GM18519 (cell line): ENCODE data around the gene F10.
"Not testable (repeated sequence)": the region's sequence is repeated elsewhere in the genome, so short reads cannot be mapped to it uniquely, and the experiment has no call there.

Experiments used
- ATAC-seq: cut with Tn5 transposase; IDR thresholded peaks from one replicate; pipeline ENCODE4 v1.9.1; 2021; ENCODE audit warnings: mild to moderate bottlenecking, moderate library complexity; ENCODE audit not compliant: unreplicated experiment, low FRiP score

The F10 gene

DNA sequence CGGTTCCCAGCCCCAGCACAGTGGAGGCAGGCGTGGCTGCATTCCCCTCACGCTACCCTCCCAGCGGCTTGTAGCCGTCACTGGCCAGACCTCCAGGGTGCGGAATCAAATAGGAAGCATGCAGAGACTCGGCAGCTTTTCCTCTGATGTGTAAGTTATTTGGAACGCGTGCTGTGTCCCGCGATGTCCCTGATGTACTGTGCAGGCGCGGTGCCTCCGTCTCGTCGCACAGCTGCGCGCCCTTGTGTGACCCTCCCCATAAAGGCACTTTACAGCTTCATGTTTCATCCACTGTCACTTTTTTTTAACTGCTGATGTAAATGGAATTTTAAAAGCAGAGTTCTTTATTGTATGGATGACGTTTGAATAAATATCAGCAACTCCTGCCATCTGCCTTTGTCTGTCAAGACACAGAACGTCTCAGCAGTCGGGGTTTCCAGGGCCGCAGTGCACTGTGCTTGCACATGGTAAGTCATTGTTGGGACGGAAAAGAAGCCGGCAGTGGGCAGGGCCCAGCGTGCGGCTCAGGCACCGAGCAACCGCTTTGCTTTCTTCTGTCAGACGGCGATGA is 24.4 kb upstream of the F10 start:
- ATAC-seq, result no peak

DNA sequence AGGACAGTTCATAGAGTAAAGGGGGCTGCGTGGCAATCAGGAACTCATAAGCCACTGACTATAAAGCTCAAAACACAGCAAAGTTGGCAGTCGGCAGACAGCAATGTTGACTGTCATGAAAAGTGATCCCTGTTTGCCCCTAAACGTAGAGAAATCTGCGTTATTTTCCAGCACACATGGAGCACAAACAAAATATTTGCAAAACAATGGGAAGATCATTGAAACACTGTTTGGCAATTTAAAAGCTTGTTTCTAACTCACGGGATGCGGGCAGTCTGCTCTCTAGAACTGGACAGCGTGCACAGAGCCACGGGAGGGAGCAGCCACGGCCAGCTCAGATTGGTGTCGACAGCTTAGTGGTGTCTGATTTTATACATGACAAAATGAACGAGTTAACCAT is 23.5 kb upstream of the F10 start:
- ATAC-seq, result no peak

DNA sequence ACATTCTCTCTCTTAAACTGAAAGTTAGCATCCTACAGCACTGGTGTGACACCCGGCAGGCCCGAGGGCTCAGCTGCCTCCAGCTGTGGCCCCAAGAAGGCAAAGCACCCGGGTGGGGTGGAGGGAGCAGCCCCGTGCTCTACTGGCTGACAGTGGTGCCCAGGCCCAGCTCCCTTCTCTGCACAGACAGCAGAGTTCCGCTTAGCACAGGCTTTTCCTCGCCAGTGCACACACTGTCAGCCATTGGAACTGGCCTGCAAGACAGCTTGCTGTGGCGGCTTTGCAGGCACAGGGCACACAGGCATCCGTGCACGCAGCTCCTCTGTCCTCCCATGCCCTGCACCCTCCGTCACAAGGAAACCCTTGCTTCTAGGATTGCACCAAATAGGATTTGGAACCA is 20.3 kb upstream of the F10 start:
- not testable (repeated sequence) for ATAC-seq

DNA sequence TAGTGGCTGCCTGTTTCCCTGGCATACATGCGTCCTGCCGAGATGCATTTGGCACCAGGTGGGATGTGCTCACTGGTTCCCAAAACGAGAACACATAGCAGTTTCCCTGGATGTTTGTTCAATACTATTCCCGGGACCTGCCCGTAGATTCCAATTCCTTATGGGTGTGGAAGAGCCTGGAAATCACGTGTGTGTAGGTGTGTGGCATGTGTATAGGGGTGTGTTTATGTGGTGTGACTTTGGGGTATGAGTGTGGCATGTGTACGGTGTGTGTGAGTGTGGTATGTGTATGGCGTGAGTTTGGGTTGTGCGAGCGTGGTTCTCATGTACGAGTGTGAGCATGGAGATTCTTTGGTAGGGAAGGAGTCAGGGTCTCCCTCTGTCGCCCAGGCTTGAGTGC is 19.9 kb upstream of the F10 start:
- no peak for ATAC-seq

DNA sequence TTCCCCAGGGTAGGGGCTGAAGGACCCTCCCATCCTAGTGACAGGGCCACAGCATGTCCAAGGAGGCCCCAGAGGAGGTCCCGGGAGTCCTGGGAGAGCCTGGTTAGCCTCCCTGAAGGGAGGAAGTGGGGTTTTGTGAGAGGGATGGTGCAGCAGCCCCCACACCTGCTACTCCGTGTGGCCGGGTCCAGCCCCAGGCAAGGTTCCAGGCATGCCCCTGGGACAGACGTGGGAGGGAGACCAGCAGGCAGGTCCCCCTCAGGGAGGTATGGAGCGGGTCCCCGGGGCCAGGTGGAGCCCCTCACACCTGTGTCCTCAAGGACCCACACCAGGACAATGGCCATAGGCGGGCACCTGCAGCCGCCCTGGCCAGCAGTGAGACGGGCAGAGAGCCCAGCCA is 19.0 kb upstream of the F10 start:
- no peak for ATAC-seq

DNA sequence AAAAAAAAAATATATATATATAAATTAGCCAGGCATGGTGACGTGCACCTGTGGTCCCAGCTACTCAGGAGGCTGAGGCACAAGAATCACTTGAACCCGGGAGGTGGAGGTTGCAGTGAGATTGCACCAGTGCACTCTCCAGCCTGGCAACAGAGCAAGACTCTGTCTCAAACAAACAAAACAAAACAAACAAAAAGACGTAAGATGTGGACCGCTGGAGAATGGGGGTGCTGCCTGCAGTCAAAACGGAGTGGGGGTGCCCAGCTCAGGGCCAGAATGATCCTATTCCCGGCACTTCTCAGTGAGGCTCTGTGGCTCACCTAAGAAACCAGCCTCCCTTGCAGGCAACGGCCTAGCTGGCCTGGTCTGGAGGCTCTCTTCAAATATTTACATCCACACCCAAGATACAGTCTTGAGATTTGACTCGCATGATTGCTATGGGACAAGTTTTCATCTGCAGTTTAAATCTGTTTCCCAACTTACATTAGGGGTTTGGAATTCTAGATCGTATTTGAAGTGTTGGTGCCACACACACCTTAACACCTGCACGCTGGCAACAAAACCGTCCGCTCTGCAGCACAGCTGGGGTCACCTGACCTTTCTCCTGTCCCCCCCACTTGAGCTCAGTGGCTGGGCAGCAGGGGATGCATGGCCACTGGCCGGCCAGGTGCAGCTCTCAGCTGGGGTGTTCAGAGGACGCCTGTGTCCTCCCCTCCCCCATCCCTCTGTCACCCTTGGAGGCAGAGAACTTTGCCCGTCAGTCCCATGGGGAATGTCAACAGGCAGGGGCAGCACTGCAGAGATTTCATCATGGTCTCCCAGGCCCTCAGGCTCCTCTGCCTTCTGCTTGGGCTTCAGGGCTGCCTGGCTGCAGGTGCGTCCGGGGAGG is 17.3 kb upstream of the F10 start, which contains the start of gene F7:
Gene F7 (plus strand): TSS at position 760 of the 889 bp plus-strand sequence. CDS start 51 bp downstream, at position 811.
- ATAC-seq, result no peak

DNA sequence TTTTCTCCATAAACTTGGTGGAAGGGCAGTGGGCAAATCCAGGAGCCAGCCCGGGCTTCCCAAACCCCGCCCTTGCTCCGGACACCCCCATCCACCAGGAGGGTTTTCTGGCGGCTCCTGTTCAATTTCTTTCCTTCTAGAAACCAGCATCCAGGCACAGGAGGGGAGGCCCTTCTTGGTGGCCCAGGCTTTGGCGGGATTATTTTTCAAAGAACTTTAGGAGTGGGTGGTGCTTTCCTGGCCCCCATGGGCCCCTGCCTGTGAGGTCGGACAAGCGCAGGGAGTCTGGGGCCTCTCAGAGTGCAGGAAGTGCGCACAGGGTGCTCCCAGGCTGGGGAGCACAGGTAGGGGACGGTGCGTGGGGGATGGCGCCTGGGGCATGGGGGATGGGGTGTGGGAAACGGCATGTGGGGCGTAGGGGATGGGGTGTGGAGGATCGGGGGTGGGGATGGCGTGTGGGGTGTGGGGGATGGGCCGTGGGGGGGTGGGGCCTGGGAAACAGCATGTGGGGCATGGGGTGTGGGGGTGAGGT is 16.6 kb upstream of the F10 start:
- ATAC-seq, result no peak

DNA sequence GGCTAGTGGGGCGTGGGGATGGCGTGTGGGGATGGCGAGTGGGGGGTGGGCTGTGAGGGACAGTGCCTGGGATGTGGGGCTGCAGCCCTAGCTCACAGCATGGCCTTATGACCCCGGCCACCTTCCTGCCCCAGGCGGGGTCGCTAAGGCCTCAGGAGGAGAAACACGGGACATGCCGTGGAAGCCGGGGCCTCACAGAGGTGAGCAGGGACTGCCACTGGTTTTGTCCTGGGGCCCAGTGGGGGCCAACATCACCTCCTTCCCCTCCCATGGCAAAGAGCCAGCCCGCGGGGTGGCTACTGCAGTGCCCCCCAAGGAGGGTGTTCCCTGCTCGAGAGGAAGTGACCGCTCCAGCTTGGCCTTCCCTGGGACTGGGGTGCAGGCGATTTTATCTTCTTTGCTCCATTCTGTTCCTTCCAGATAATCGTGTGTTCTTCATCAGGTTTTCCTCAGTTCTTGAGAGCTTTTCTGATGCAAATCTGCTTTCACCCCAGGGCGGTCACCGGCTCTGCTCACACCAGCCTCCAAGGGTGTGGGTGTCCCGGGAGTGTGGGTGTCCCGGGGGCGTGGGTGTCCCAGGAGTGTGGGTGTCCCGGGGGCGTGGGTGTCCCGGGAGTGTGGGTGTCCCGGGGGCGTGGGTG is 15.8 kb upstream of the F10 start:
- ATAC-seq, result no peak

DNA sequence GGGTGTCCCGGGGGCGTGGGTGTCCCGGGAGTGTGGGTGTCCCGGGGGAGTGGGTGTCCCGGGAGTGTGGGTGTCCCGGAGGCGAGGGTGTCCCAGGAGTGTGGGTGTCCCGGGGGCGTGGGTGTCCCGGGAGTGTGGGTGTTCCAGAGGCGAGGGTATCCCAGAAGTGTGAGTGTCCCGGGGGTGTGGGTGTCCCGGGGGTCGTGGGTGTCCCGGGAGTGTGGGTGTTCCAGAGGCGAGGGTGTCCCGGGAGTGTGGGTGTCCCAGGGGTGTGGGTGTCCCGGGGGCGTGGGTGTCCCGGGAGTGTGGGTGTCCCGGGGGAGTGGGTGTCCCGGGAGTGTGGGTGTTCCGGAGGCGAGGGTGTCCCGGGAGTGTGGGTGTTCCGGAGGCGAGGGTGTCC is 14.1 kb upstream of the F10 start:
- ATAC-seq, result not testable (repeated sequence)

DNA sequence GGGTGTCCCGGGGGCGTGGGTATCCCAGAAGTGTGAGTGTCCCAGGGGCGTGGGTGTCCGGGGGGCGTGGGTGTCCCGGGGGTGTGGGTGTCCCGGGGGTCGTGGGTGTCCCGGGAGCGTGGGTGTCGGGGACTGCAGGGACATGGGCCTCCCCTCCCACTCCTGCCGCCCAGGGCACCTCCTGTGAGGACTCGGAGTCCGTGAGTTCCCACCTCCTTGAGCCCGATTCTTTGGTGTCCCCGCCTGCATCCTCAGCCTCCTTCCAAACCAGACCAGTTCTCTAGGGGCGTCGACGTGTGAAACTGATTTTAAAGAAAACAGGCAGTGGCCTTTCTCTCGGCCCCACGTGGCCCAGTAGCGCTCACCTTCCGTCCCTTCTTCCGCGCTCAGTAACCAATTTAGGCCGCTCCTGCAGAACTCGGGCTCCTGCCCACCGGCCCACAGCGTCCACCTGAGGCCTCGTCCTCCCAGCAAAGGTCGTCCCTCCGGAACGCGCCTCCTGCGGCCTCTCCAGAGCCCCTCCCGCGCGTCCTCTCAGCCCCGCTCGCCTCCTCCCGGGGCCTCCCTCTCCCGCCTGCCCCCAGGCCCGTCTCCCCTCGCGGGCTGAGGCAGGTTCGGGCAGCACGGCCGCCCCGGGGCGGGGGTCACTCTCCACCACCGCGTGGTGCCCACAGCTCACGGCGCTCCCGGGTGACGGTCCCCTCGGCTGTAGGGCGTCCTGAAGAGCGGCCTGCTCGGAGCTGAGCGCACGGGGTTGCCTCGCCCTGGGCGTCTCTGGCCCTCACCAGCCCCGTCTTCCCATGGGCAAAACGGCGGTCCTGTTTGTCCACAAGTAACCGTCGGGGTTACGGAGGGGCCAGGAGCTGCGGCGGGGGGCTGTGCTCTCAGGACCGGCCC is 13.2 kb upstream of the F10 start:
- no peak for ATAC-seq

DNA sequence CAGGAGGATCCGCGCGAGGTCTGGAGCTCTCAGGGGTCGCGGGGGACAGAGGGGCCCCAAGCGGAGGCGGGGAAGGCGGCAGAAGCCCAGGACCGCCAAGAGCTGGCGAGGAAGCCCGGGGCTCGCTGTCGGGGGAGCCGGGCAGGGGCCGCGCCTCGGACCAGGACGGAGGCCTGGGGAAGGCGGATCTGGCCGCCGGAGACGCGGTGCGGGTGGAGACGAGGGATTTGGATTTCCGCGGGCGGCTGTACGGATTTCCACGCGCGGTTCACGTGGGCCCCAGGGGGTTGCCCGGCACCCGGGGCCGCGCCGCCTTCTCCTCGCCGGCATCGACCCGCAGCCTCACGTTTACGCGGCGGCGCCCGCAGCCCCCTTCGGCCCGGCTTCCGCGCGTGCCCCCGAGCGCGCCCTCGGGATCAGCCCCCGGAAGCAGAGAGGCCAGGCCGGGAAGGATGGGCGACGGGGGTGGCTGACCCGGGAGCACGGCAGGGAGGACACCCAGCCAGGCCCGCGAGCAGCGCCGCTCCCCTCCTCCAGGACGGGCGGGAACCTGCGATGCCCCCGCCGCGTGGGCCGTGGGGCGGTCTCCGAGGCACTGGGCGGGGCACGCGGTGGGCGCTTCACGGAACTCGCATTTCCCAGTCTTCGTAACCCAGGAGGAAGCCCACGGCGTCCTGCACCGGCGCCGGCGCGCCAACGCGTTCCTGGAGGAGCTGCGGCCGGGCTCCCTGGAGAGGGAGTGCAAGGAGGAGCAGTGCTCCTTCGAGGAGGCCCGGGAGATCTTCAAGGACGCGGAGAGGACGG is 12.3 kb upstream of the F10 start:
- no peak for ATAC-seq

DNA sequence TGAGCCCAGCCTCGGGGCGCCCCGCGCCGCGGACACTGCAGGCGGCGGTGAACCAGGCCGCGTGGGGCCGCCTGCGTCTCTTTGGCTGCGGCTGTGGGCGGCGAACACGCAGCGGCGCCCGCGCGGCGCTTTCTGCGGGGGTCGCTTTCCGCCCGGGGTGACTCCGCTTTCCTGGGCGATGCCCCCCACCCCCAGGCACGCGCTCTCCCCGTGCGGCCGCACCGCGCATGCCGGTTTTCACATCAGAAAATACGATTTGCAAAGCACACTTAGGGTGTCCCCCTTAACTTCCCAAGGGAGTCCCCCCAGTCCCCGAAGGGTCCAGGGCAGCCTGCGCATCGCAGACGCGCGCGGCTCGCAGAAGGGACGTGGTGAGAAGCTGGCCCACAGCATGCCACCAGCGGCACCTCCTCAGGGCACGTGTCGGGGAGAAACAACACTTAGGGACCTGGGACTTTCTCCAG is 11.7 kb upstream of the F10 start:
- no peak for ATAC-seq

DNA sequence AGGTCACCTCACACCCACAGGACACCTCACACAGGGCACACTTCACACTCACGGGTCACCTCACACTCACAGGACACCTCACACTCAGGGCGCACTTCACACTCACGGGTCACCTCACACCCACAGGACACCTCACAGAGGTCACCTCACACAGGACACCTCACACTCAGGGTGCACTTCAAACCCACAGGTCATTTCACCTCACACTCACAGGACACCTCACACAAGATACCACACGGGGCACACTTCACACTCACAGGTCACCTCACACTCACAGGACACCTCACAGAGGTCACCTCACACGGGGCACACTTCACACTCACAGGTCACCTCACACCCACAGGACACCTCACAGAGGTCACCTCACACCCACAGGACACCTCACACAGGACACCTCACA is 10.8 kb upstream of the F10 start:
- not testable (repeated sequence) for ATAC-seq

DNA sequence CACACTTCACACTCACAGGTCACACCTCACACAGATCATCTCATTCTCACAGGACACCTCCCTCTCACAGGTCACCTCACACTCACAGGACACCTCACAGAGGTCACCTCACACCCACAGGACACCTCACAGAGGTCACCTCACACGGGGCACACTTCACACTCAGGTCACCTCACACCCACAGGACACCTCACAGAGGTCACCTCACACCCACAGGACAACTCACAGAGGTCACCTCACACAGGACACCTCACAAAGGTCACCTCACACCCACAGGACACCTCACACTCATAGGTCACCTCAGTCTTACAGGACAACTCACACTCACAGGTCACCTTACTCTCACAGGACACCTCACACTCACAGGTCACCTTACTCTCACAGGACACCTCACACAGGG is 10.1 kb upstream of the F10 start:
- ATAC-seq, result not testable (repeated sequence)

DNA sequence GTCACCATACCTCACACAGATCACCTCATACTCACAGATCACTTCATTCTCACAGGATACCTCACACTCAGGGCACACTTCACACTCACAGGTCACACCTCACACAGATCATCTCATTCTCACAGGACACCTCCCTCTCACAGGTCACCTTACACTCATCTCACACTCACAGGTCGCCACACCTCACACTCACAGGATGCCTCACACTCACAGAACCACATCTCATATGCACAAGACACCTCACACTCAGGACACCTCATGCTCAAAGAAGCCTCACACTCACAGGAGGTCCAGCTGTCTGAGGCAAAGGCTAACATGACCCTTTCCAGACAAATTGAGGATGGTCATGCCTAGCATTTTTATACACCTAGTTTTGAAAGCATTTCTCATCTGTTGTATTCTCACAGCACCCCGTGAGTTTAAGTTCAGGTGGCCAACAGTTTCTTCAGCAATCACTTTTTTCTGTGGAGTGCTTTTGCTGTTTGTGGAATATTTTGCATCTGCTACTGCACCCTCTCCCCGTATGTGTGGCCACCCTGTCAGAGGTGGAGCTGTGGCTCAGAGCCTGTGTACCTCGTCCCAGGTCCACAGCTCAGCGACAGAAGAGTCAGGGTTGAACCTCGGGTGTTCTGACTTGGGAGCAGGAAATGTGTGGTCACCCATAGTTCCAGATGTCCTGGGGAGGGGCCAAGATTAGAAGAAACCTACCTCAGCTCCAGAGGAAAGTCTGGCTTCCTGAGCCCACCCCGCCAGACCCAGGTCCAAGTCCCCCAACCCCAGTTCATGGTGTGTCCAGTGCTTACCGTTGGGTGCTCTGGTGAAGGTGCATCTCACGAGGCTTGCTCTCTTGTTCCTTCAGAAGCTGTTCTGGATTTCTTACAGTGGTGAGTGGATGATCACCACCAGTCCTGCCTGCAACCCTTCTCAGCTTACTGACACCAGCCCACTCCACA is 9.4 kb upstream of the F10 start:
- no peak for ATAC-seq

DNA sequence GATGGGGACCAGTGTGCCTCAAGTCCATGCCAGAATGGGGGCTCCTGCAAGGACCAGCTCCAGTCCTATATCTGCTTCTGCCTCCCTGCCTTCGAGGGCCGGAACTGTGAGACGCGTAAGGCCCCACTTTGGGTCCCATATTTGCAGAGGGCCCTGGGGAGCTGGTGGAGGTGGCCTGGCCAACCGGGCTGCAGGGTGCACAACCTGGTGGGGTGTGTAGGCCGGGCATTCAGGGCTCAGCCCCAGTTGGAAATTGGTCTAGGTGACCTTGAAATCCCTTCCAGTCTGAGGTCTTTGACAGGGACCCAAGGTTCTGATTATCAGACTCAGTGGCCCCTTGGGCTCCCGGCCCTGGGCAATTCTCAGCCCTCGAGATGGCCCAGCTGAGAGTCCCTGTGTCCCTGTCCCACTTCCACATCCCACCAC is 8.7 kb upstream of the F10 start:
- no peak for ATAC-seq

DNA sequence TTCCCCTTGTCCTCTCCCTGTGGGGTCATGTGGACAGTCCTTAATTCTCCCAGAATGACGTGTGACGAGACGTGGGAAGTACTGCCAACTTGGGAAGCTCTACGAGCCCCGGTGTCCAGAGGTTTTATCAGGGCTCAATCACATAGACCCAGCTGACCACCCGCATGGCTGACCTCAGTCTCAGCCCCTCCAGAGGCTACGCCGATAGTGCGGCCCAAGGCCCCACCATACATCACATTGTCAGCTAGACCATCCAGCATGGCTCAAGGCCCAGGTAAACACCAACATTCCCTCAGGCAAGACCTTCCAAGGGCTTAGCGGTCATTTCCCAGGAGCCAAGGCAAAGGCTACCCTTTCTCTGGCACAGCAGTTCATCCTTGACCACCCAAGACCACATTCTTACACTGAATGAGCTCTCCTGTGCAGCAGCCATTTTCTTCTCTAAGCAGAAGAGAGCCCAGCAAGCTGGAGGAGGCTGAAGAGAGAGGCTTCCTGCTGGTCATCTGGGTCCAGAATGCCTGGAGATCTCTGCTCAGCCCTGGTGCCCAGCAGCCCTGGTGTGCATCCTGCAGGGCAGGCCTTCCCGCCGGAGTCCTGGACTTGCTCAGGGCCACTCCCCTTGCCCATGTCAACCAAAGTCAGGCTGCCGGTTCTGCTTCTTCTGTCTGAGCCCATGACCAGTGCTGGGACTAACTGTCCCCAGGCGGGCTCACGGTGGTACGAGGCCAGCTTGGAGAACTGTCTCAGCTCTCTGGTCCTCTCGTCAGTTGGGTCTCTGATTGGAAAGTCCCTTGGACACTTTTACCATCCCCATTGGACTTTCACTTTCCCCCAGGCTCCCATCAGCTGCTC is 7.9 kb upstream of the F10 start:
- ATAC-seq, result no peak
